SK-N-MC (cell line): Measurements from ENCODE around the gene OGFR.

ENCODE experiments used
- EZH2 ChIP-seq: fragments of 200-600 bp; sonication (generic); IDR thresholded peaks from one replicate; pipeline ENCODE4 v1.6.1; 2017; ENCODE audit warnings: antibody characterized with exemption
- POLR2AphosphoS5 ChIP-seq: IDR thresholded peaks from 2 replicates; pipeline ENCODE4 v1.6.1; 2012; ENCODE audit warnings: mild to moderate bottlenecking, low read depth, low read length, borderline replicate concordance

DNA sequence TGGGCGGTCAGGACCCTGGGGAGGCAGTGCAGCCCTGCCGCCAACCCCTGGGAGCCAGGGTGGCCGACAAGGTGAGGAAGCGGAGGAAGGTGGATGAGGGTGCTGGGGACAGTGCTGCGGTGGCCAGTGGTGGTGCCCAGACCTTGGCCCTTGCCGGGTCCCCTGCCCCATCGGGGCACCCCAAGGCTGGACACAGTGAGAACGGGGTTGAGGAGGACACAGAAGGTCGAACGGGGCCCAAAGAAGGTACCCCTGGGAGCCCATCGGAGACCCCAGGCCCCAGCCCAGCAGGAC is 8.2 kb downstream of the OGFR start:
- no peak for TF ChIP-seq EZH2
- no peak for TF ChIP-seq POLR2AphosphoS5
